Lower leg skin (tissue), 3 donors: ENCODE data around the gene ATP2B3.

Experiments used
- CTCF ChIP-seq, 3 donors: fragments of 450-650 bp; IDR thresholded peaks; one replicate each; pipeline ENCODE4 v1.5.1; 2016; ENCODE audit warnings: antibody characterized with exemption in 3 of 3, mild to moderate bottlenecking in 3 of 3, moderate library complexity in 2 of 3
- POLR2A ChIP-seq, 2 donors: fragments of 450-650 bp; IDR thresholded peaks; one replicate each; pipeline ENCODE4 v1.6.1; 2016 to 2017; ENCODE audit warnings: antibody characterized with exemption in 2 of 2, mild to moderate bottlenecking in 1 of 2, moderate library complexity in 1 of 2

- no peak for TF ChIP-seq CTCF (IDR thresholded peaks at IDR 0.05)
- no peak for TF ChIP-seq POLR2A (IDR thresholded peaks at IDR 0.05)
These were observed 82.6 kb downstream of the ATP2B3 start for GRCh38 chrX:153600032-153600373.
